Activated CD4-positive, alpha-beta T cell treated with anti-CD3 and anti-CD28 coated beads for 1 hour (primary cell): Measurements from ENCODE around the gene DZANK1.
"Not testable (repeated sequence)": the region's sequence is repeated elsewhere in the genome, so short reads cannot be mapped to it uniquely, and the experiment has no call there.

Experiments
- DNase-seq: peaks from one replicate; pipeline ENCODE4 v3.0.0-alpha.2; 2020

Gene DZANK1

GRCh38 chr20:18466894-18467730, at the start of gene DZANK1, which contains the start of gene POLR3F:
DZANK1 (minus strand) TSS chr20:18467030; CDS start chr20:18465358, 1,672 bp downstream.
POLR3F (plus strand) TSS chr20:18467390; CDS start chr20:18467507, 117 bp downstream.
- DNase-seq = peak; percentile 87

DNA sequence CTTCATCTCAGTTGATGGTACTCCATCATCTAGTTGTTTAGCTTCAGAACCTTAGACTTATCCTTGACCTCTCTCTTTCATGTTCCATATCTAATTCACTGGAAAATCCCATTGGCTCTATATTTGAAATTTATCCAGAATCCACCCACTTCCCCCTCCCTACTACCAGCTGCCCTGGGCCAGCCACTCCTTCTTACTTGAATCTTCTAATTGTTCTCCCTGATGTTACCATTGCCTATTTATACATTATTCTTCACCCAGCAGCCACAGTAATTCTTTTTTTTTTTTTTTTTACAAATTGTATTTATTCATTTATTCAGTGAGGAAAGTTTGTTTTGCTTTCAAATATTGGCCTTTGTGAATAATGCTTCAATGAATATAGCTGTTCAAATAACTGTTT, 49.1 kb upstream of the DZANK1 start:
- DNase-seq = no peak

GRCh38 chr20:18514127-18514526, 47.3 kb upstream of the DZANK1 start:
- DNase-seq = no peak

- DNase-seq = no peak
Measured at GRCh38 chr20:18513208-18513607, 46.4 kb upstream of the DZANK1 start.

DNA sequence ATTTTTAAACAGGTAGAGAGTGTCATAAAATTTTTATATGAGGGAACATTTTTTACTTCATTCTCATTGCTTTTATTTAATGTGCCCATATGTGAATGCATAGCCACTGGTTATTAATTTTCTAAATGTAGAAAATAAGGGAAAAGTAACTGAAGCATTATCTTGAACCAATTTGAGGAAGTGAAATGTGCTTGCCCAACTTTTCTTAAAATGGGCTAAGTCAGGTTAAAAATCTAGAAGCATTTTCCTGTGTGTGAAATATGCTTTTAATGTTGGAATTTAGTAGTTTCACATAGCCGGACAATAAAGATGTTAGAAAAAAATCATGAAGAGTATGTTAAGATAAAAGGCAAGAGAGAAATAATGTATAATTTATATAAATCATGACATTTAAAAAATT, 44.7 kb upstream of the DZANK1 start:
- no peak for DNase-seq

DNA sequence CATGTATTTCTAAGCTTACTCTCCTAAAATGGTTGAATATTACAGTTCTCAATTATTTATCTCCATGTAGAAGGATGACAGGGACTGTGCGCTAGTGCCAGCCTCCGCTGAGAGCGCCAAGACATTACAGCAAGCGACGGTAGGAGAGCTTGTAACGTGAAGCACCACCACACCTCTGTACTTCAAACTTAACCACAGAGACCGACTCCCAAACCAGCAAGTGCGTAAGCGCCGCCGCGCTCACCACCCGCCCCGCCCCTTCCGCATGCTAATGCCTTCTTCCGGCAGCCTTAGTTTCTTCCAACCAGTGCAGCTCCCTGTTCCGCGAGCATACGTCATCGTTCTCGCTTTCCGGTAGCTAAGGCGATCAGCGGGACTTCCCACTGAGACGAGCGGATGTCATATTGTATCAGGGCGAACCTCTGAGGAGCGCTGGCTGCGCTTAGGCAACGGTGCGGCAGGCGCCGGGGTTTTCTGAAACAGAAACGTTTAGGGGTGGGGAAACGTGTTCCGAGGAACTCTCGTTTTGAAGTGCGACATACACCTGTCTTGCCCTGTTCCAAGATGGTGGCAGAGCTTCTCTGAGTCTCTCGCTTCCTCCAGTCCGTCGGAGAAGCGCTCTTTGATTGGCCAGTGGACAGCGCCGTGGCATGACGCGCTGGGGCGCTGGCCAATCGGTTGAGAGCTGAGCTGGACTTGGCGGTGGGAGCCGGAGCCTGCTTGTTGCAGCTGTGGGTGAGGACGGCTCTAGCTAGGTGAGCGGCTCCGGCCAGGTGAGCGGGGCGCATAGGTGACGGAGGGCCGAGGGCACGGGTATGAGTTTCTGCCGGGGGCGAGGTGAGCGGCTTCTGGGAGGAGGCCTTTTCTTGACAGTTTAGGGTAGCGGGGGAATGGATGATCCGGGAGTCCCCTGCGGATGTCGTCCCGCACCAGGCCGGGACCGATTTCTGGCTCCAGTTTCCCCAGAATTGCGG, 40.7 kb upstream of the DZANK1 start, which contains the start of gene SEC23B:
Gene SEC23B (plus strand): TSS at position 723 of the 974 bp plus-strand sequence. CDS start 2,896 bp downstream, outside the sequence.
- DNase-seq = peak; percentile 97

DNA sequence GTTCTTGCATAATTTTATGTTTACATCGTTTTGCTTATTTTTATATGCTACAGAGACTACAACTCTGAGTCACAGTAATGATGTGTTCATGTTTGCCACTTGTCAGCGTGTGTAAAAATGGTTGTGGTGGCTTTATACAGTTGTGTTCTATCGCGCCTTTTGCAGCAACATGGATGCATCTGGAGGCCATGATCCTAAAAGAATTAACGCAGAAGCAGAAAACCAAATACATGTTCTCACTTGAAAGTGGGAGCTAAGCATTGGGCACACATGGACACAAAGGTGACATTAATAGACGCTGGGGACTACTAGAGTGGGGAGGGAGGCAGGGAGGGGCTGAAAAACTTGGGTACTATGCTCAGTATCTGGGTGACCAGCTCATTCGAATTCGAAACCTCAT, 39.9 kb upstream of the DZANK1 start:
- no peak for DNase-seq

GRCh38 chr20:18504479-18505060, 37.7 kb upstream of the DZANK1 start:
- no peak for DNase-seq

DNA sequence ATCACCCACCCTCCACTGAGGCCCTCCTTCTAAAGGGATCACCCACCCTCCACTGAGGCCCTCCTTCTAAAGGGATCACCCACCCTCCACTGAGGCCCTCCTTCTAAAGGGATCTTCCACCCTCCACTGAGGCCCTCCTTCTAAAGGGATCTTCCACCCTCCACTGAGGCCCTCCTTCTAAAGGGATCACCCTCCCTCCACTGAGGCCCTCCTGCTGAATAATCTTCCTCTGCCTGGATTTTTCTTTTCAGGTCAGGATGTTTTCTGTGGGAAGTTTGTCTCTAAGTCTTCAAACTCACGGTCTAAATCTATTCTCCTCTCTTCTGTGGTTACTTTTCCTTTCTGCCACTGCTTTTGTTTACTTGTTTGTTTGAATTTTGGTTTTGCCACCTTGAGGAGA, 34.8 kb upstream of the DZANK1 start:
- not testable (repeated sequence) for DNase-seq

DNA sequence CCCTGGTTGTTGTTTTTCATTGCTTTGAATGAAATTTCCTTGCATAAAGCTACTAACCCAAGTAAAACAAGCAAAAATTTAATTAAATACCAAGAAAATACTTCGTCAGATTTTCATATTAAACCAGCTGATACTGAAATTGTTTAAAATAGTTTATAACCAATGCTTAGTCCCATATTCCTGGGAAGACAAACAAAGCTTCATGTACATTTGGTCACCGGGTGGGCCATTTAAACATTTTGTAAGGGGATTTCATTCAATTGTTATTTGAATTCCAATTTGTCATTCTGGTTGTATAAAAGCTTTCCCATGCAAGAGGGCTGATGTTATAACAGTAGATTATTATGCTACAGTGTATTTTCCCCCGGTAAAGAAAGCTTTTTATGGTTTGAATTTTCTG, 30.8 kb upstream of the DZANK1 start:
- DNase-seq = no peak

- DNase-seq = peak; percentile 61
Measured at GRCh38 chr20:18496740-18497592, 30.1 kb upstream of the DZANK1 start, which contains the start of gene RBBP9. RBBP9 (minus strand) TSS chr20:18497225; CDS start chr20:18497167, 58 bp downstream.

DNA sequence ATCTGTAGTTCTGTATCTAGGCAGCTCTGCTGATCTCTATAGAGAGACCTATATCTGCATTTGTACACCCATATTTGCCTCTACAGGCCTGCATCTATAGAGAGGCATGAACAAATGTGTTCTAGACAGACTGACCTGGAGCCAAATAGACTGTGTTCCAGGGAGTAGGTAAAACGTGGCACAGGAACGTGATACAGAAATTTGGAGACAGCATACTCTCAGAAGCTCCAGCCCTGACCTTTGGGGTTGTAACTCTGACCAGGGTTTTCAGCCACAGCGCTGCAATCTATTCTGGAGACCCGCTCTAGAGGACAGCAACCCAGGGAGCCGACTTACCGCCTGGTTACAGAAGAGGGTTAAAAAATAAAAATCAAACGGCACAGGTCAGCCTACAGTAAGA, 29.2 kb upstream of the DZANK1 start:
- no peak for DNase-seq

GRCh38 chr20:18488301-18488700, 21.5 kb upstream of the DZANK1 start:
- DNase-seq = no peak

- no peak for DNase-seq
Measured at GRCh38 chr20:18481596-18481995, 14.8 kb upstream of the DZANK1 start.

GRCh38 chr20:18477821-18478220, 11.0 kb upstream of the DZANK1 start:
- no peak for DNase-seq

DNA sequence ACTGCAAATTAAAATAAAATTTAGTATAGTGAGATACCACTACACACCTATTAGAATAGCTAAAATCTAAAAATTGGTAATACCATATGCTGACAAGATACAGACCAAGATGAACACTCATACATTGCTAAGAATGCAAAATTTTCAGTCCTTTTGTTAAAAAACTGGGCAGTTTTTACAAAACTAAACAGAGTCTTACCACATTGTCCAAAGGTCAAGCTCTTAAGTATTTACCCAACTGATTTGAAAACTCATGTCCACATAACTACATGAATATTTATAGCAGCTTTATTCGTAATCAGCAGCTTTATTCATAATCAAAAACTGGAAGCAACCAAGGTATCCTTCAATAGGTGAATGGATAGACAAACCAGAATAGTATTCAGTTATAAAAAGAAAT, 10.4 kb upstream of the DZANK1 start:
- DNase-seq = no peak

GRCh38 chr20:18466574-18466893, 296 bp downstream of the DZANK1 start:
- no peak for DNase-seq

DNA sequence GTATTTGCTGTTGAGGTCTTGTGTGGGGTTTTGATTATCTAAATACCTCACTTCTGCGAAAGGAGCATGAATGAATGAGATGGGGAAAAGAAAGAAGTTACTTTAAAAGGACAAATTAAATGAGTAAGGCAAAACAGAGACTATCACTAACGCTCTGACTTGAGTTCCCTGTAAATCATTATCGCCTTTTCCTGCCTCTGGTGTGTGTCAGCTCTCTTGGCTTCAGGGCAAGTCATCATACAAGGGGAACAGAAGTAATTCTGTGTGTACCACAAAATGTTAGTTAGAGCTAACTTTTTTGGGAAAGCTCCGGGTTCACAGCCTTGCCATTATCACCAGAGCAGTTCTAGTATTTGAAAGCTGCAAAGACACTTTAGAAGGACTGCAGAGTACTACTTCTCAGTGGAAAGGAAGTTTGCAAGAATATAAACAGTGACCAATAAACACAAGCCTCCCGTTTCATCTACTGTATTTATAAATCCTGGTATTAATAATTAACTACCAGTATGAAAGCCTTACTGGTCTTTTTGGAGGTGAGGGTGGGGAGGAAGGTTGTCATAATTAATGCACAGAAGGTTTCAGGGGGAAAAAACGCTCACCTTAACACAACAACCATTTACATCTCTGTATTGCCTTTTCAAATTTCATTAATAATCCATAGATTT, 1.2 kb downstream of the DZANK1 start:
- DNase-seq = no peak

DNA sequence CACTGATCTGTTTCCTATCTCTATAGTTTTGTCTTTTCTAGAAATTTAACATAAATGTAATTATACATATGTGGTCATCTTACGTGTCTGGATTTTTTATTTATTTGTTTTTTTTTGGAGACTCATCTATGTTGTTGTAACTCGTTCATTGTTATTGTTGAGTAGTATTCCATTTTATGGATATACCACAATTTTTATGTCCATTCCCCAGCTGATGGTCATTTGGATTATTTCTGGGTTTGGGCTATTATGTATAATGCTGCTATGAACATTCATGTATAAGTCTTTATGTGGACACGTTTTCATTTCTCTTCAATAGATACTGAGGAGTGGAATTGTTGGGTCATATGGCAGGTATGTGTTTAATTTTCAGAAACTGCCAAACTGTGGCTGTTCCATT, 10.2 kb downstream of the DZANK1 start:
- no peak for DNase-seq

- DNase-seq = no peak
Measured at GRCh38 chr20:18443886-18444285, 22.9 kb downstream of the DZANK1 start.

DNA sequence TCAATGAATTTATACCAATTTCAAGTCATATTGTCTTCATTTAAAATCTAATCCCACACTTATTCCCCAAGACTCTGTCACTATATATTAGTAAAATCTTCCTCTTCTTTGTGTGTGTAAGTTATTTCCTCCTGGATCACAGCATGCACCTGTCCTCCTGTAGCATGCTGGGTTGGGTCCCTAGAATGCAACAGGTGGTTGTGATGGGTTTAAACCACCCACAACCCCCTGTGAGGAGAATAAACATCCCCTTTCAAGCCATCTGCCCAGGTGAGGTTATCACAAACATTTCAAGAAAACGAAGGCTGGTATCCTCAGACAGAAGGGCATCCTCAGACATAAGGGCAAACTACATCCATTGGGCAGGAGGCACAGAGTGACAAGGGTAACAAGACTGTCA, 26.4 kb downstream of the DZANK1 start:
- no peak for DNase-seq

- no peak for DNase-seq
Measured at GRCh38 chr20:18436847-18437246, 30.0 kb downstream of the DZANK1 start.
